ENCODE measurements around the gene WIPF2. TPM values are rescaled to one million over a fixed set of nuclear protein-coding genes. Genes with fewer than 3 reads are reported as not detected.

The WIPF2 gene
- total RNA-seq, 1 experiment from 2014 or later = 6.0 TPM

GRCh38 chr17:40268141-40268712 lies 49.1 kb downstream of the WIPF2 start:
- POLR2A ChIA-PET (ENCODE audit: unreplicated experiment) = no interaction called here
- intact Hi-C loops (cut with micrococcal nuclease) = no loop called here
- Histone ChIP-seq H3F3A (ENCODE audit: low read length, unreplicated experiment) (no peaks in the 10 kb centered on the region), H3K4me2 (ENCODE audit: low read length) (no peak overlapping the region), H3K27me3 (ENCODE audit: low read length) (no peaks in the 10 kb centered on the region), H3K4me3 (ENCODE audit: low read length) (no peak overlapping the region), H3K9me2 (replicated peaks; ENCODE audit: low read length) (no peaks in the 10 kb centered on the region), H3K79me2 (ENCODE audit: low read length) (no peaks in the 10 kb centered on the region), H3K9ac (ENCODE audit: low read length) (no peak overlapping the region), H3K36me3 (ENCODE audit: low read depth, low read length) (peaks cover 10% of the 10 kb centered on the region; the same call in 1 of the 2 replicates), H2AFZ (ENCODE audit: low read length) (no peak overlapping the region), H3K27ac (ENCODE audit: low read length) (no peak overlapping the region), H3K9me3 (ENCODE audit: low read length) (no peaks in the 10 kb centered on the region), H3K4me1 (ENCODE audit: insufficient read depth, low read length) (no peaks in the 10 kb centered on the region), H4K20me1 (ENCODE audit: low read length) (no peaks in the 10 kb centered on the region)
- ATAC-seq (no peak), DNase-seq (no peak)
- TF ChIP-seq, protein P1, sequence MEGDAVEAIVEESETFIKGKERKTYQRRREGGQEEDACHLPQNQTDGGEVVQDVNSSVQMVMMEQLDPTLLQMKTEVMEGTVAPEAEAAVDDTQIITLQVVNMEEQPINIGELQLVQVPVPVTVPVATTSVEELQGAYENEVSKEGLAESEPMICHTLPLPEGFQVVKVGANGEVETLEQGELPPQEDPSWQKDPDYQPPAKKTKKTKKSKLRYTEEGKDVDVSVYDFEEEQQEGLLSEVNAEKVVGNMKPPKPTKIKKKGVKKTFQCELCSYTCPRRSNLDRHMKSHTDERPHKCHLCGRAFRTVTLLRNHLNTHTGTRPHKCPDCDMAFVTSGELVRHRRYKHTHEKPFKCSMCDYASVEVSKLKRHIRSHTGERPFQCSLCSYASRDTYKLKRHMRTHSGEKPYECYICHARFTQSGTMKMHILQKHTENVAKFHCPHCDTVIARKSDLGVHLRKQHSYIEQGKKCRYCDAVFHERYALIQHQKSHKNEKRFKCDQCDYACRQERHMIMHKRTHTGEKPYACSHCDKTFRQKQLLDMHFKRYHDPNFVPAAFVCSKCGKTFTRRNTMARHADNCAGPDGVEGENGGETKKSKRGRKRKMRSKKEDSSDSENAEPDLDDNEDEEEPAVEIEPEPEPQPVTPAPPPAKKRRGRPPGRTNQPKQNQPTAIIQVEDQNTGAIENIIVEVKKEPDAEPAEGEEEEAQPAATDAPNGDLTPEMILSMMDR (conservative IDR thresholded peaks at IDR 0.05; ENCODE audit: low read depth, low read length) = no peak
- no peak for TF ChIP-seq EZH2phosphoT487 (IDR thresholded peaks at IDR 0.05; ENCODE audit: borderline replicate concordance, low read length)
- no peak for TF ChIP-seq EZH2 (IDR thresholded peaks at IDR 0.05; ENCODE audit: low read length, unreplicated experiment)
- CTCF ChIA-PET = no interaction called here
- no TSS peak for BruUV-seq (replicated peaks)

GRCh38 chr17:40278414-40278813 lies 59.3 kb downstream of the WIPF2 start:
- TF ChIP-seq, protein P1 (conservative IDR thresholded peaks at IDR 0.05; ENCODE audit: low read depth, low read length) = no peak
- no peak for TF ChIP-seq EZH2phosphoT487 (IDR thresholded peaks at IDR 0.05; ENCODE audit: borderline replicate concordance, low read length)
- TF ChIP-seq EZH2 (IDR thresholded peaks at IDR 0.05; ENCODE audit: low read length, unreplicated experiment) = no peak
- Histone ChIP-seq H3K4me3 (ENCODE audit: low read length) (no peak overlapping the region), H3K4me1 (ENCODE audit: insufficient read depth, low read length) (peaks cover 8% of the 10 kb centered on the region), H3K27ac (ENCODE audit: low read length) (no peak overlapping the region), H3K36me3 (ENCODE audit: low read depth, low read length) (peaks cover 9% of the 10 kb centered on the region), H3K9me3 (ENCODE audit: low read length) (no peaks in the 10 kb centered on the region), H2AFZ (ENCODE audit: low read length) (no peak overlapping the region), H3K4me2 (ENCODE audit: low read length) (no peak overlapping the region), H4K20me1 (ENCODE audit: low read length) (no peaks in the 10 kb centered on the region), H3K9ac (ENCODE audit: low read length) (no peak overlapping the region), H3F3A (ENCODE audit: low read length, unreplicated experiment) (peaks cover 3% of the 10 kb centered on the region), H3K9me2 (replicated peaks; ENCODE audit: low read length) (no peaks in the 10 kb centered on the region), H3K79me2 (ENCODE audit: low read length) (no peaks in the 10 kb centered on the region), H3K27me3 (ENCODE audit: low read length) (no peaks in the 10 kb centered on the region)
- ATAC-seq (no peak), DNase-seq (no peak)
- CTCF ChIA-PET = no interaction called here
- POLR2A ChIA-PET (ENCODE audit: unreplicated experiment) = no interaction called here
- intact Hi-C loops (cut with micrococcal nuclease) = no loop called here
- no TSS peak for BruUV-seq (replicated peaks)

GRCh38 chr17:40279402-40279801 lies 60.3 kb downstream of the WIPF2 start:
- Histone ChIP-seq H3K4me2 (ENCODE audit: low read length) (no peak overlapping the region), H3K27ac (ENCODE audit: low read length) (no peak overlapping the region), H3K27me3 (ENCODE audit: low read length) (no peaks in the 10 kb centered on the region), H3F3A (ENCODE audit: low read length, unreplicated experiment) (peaks cover 9% of the 10 kb centered on the region), H3K79me2 (ENCODE audit: low read length) (no peaks in the 10 kb centered on the region), H3K36me3 (ENCODE audit: low read depth, low read length) (peaks cover 5% of the 10 kb centered on the region; the same call in 1 of the 2 replicates), H2AFZ (ENCODE audit: low read length) (no peak overlapping the region), H4K20me1 (ENCODE audit: low read length) (no peaks in the 10 kb centered on the region), H3K4me3 (ENCODE audit: low read length) (no peak overlapping the region), H3K4me1 (ENCODE audit: insufficient read depth, low read length) (peaks cover 15% of the 10 kb centered on the region), H3K9ac (ENCODE audit: low read length) (no peak overlapping the region), H3K9me2 (replicated peaks; ENCODE audit: low read length) (no peaks in the 10 kb centered on the region), H3K9me3 (ENCODE audit: low read length) (no peaks in the 10 kb centered on the region)
- CTCF ChIA-PET = interaction anchor here (0.6 kb wide), 1 partner anchor 299 kb away, joined by 8 read pairs; the partner anchor contains the start of gene PSMD3
- intact Hi-C loops (cut with micrococcal nuclease) = no loop called here
- no TSS peak for BruUV-seq (replicated peaks)
- no peak for ATAC-seq
- POLR2A ChIA-PET (ENCODE audit: unreplicated experiment) = no interaction called here
- DNase-seq = no peak
- TF ChIP-seq EZH2 (IDR thresholded peaks at IDR 0.05; ENCODE audit: low read length, unreplicated experiment) = no peak
- no peak for TF ChIP-seq EZH2phosphoT487 (IDR thresholded peaks at IDR 0.05; ENCODE audit: borderline replicate concordance, low read length)
